CD4-positive, alpha-beta memory T cell (primary cell): ENCODE results near the gene GDF10. TPM values are rescaled to one million over a fixed set of nuclear protein-coding genes. Genes with fewer than 3 reads are reported as not detected.
A peak's percentile ranks its signal among the peaks of the same experiment; 100 is the strongest.

ENCODE experiments used
- CTCF ChIA-PET: fragments of 350-600 bp; sonication (Branson Sonifier 250); formaldehyde crosslinking; loops from one replicate; lab custom pipeline; 2021; ENCODE audit warnings: inconsistent platforms; ENCODE audit not compliant: partially characterized antibody; lab: Charles Lee
- POLR2A ChIA-PET: fragments of 350-600 bp; sonication (Branson Sonifier 250); formaldehyde crosslinking; loops from one replicate; lab custom pipeline; 2021; ENCODE audit not compliant: partially characterized antibody; lab: Charles Lee
- DNase-seq, 5 donors: peaks; one replicate each; pipeline versions ENCODE4 v3.0.0 to v3.0.0-alpha.2; 2020 to 2022; ENCODE audit warnings: mixed read lengths in 1 of 5
- H3K27ac ChIP-seq: one replicate; pipeline ENCODE4 v1.7.0; 2013; ENCODE audit warnings: low read depth, low read length
- H3K27me3 ChIP-seq: 2 replicates; pipeline ENCODE4 v1.7.0; 2013; ENCODE audit warnings: mild to moderate bottlenecking, low read length, moderate library complexity; ENCODE audit not compliant: insufficient read depth
- H3K36me3 ChIP-seq: 2 replicates; pipeline ENCODE4 v1.7.0; 2013; ENCODE audit warnings: mild to moderate bottlenecking, low read length, moderate library complexity; ENCODE audit not compliant: insufficient read depth
- H3K4me1 ChIP-seq: 2 replicates; pipeline ENCODE4 v1.7.0; 2013; ENCODE audit warnings: mild to moderate bottlenecking, low read length, moderate library complexity; ENCODE audit not compliant: insufficient read depth
- H3K4me3 ChIP-seq, 2 donors: one replicate each; pipeline ENCODE4 v1.7.0; 2013; ENCODE audit warnings: low read length in 2 of 2, mild to moderate bottlenecking in 1 of 2
- H3K9me3 ChIP-seq, 2 donors: one replicate each; pipeline ENCODE4 v1.7.0; 2013; ENCODE audit warnings: low read length in 2 of 2, control low read depth in 1 of 2; ENCODE audit not compliant: control insufficient read depth in 1 of 2
- H3K27ac Mint-ChIP-seq, 7 donors: one replicate each; pipeline ENCODE4 v1.8.0; 2020 to 2021; ENCODE audit warnings: mixed read lengths in 7 of 7, mild to moderate bottlenecking in 6 of 7, inconsistent platforms in 3 of 7, moderate library complexity in 3 of 7
- H3K27me3 Mint-ChIP-seq, 2 donors: one replicate each; pipeline ENCODE4 v1.8.0; 2020 to 2021; ENCODE audit warnings: mixed read lengths in 2 of 2
- H3K36me3 Mint-ChIP-seq, 2 donors: one replicate each; pipeline ENCODE4 v1.8.0; 2020 to 2021; ENCODE audit warnings: mixed read lengths in 2 of 2, inconsistent platforms in 1 of 2, mild to moderate bottlenecking in 1 of 2
- H3K4me1 Mint-ChIP-seq, 4 donors: one replicate each; pipeline ENCODE4 v1.8.0; 2020 to 2021; ENCODE audit warnings: mixed read lengths in 4 of 4, mild to moderate bottlenecking in 1 of 4
- H3K4me3 Mint-ChIP-seq, 8 donors: one replicate each; pipeline ENCODE4 v1.8.0; 2020 to 2021; ENCODE audit warnings: mixed read lengths in 8 of 8, mild to moderate bottlenecking in 7 of 8, moderate library complexity in 6 of 8, inconsistent platforms in 3 of 8
- H3K9me3 Mint-ChIP-seq, 8 donors: one replicate each; pipeline ENCODE4 v1.8.0; 2020 to 2021; ENCODE audit warnings: mixed read lengths in 8 of 8, mild to moderate bottlenecking in 5 of 8, inconsistent platforms in 3 of 8, moderate library complexity in 1 of 8
- intact Hi-C: fragments of 100-400 bp; cut with micrococcal nuclease; formaldehyde crosslinking; loops from one replicate; pipeline ENCODE4 v1.15.1; 2023
- polyA plus RNA-seq, 2 donors: library from polyadenylated mRNA; unstranded; fragments of 300-500 nt; fragmentation: Illumina TruSeq; gene quantifications; one replicate each; pipeline ENCODE4 v1.2.3, GENCODE V29; 2021
- total RNA-seq, 2 experiments: library from RNA; stranded (reverse); gene quantifications; one replicate each; pipeline ENCODE4 v1.2.3, GENCODE V29; 2021

GDF10 gene
- total and polyA plus RNA-seq, 4 experiments from 2014 or later = 0.19 to 1.3 (median 0.78) TPM

GRCh38 chr10:47337310-47337709, 37.3 kb downstream of the GDF10 start:
- Histone ChIP-seq H3K9me3 (no peaks in the 10 kb centered on the region), H3K4me3 (no peak overlapping the region), H3K27me3 (no peaks in the 10 kb centered on the region), H3K36me3 (no peaks in the 10 kb centered on the region), H3K4me1 (no peaks in the 10 kb centered on the region), H3K27ac (no peak overlapping the region)
- Mint-ChIP-seq H3K4me1 (no peaks in the 10 kb centered on the region), H3K36me3 (no peaks in the 10 kb centered on the region), H3K4me3 (no peak overlapping the region), H3K9me3 (no peaks in the 10 kb centered on the region), H3K27me3 (peaks cover 9 to 15% of the 10 kb centered on the region in 2 donors), H3K27ac (no peak overlapping the region)
- intact Hi-C loops = no loop called here
- no peak for DNase-seq
- ChIA-PET POLR2A (no interaction called here), CTCF (interaction anchor here (0.8 to 1.9 kb wide), 3 partner anchors 10 to 313 kb away, joined by 3 to 7 read pairs (median 4); no protein-coding TSS in a partner anchor)

- Histone ChIP-seq H3K9me3 (no peaks in the 10 kb centered on the region), H3K4me1 (no peaks in the 10 kb centered on the region), H3K27ac (no peak overlapping the region), H3K36me3 (no peaks in the 10 kb centered on the region), H3K4me3 (no peak overlapping the region), H3K27me3 (no peaks in the 10 kb centered on the region)
- no peak overlapping the region for H3K4me3 Mint-ChIP-seq
- no peaks in the 10 kb centered on the region for H3K9me3 Mint-ChIP-seq
- no peaks in the 10 kb centered on the region for H3K36me3 Mint-ChIP-seq
- H3K27me3 Mint-ChIP-seq = peaks cover 7 to 15% of the 10 kb centered on the region in 2 donors
- peak overlapping the region in 1 of 7 donors; percentile 38 for H3K27ac Mint-ChIP-seq
- intact Hi-C loops = no loop called here
- DNase-seq = no peak
- H3K4me1 Mint-ChIP-seq = no peaks in the 10 kb centered on the region
- CTCF ChIA-PET = interaction anchor here (0.8 to 5.0 kb wide), 4 partner anchors 24 to 314 kb away, joined by 4 to 46 read pairs (median 20); no protein-coding TSS in a partner anchor
- POLR2A ChIA-PET = no interaction called here
Measured at GRCh38 chr10:47339186-47339735, 39.3 kb downstream of the GDF10 start.

GRCh38 chr10:47339759-47340607, 40.0 kb downstream of the GDF10 start:
- H3K4me1 Mint-ChIP-seq = no peaks in the 10 kb centered on the region
- peak overlapping the region in 1 of 7 donors; percentile 38 for H3K27ac Mint-ChIP-seq
- ChIA-PET CTCF (interaction anchor here (0.8 to 5.0 kb wide), 14 partner anchors 10 to 346 kb away, joined by 3 to 46 read pairs (median 4); no protein-coding TSS in a partner anchor), POLR2A (interaction anchor here (0.8 kb wide), 1 partner anchor 292 kb away, joined by 5 read pairs; no protein-coding TSS in a partner anchor)
- intact Hi-C loops = loop anchor here (1.0 kb wide), 2 partner anchors 293 to 316 kb away; no protein-coding TSS in a partner anchor
- H3K27me3 Mint-ChIP-seq = peaks cover 7 to 15% of the 10 kb centered on the region in 2 donors
- Histone ChIP-seq H3K9me3 (no peaks in the 10 kb centered on the region), H3K4me1 (no peaks in the 10 kb centered on the region), H3K27ac (no peak overlapping the region), H3K4me3 (no peak overlapping the region), H3K27me3 (no peaks in the 10 kb centered on the region), H3K36me3 (no peaks in the 10 kb centered on the region)
- no peak overlapping the region for H3K4me3 Mint-ChIP-seq
- H3K9me3 Mint-ChIP-seq = no peaks in the 10 kb centered on the region
- no peaks in the 10 kb centered on the region for H3K36me3 Mint-ChIP-seq
- DNase-seq = no peak

GRCh38 chr10:47340608-47341170, 40.7 kb downstream of the GDF10 start:
- Mint-ChIP-seq H3K9me3 (no peaks in the 10 kb centered on the region), H3K4me1 (no peaks in the 10 kb centered on the region), H3K36me3 (no peaks in the 10 kb centered on the region), H3K27me3 (peaks cover 7 to 15% of the 10 kb centered on the region in 2 donors), H3K4me3 (no peak overlapping the region), H3K27ac (no peak overlapping the region)
- Histone ChIP-seq H3K4me3 (no peak overlapping the region), H3K36me3 (no peaks in the 10 kb centered on the region), H3K9me3 (no peaks in the 10 kb centered on the region), H3K27me3 (no peaks in the 10 kb centered on the region), H3K27ac (no peak overlapping the region), H3K4me1 (no peaks in the 10 kb centered on the region)
- intact Hi-C loops = loop anchor here (1.0 kb wide), 2 partner anchors 293 to 316 kb away; no protein-coding TSS in a partner anchor
- ChIA-PET POLR2A (interaction anchor here (0.8 kb wide), 1 partner anchor 293 kb away, joined by 5 read pairs; no protein-coding TSS in a partner anchor), CTCF (interaction anchor here (0.7 to 5.0 kb wide), 20 partner anchors 10 to 347 kb away, joined by 3 to 46 read pairs (median 4); no protein-coding TSS in a partner anchor)
- peak; percentile 50 to 62 (median 54) for DNase-seq

- Mint-ChIP-seq H3K4me3 (no peak overlapping the region), H3K9me3 (no peaks in the 10 kb centered on the region), H3K36me3 (no peaks in the 10 kb centered on the region), H3K27ac (no peak overlapping the region), H3K4me1 (no peaks in the 10 kb centered on the region), H3K27me3 (peaks cover 3 to 4% of the 10 kb centered on the region in 2 donors)
- H3K27me3 ChIP-seq = no peaks in the 10 kb centered on the region
- no peak overlapping the region for H3K27ac ChIP-seq
- DNase-seq = no peak
- H3K4me1 ChIP-seq = no peaks in the 10 kb centered on the region
- intact Hi-C loops = no loop called here
- no peak overlapping the region for H3K4me3 ChIP-seq
- H3K9me3 ChIP-seq = no peaks in the 10 kb centered on the region
- H3K36me3 ChIP-seq = no peaks in the 10 kb centered on the region
- ChIA-PET POLR2A (no interaction called here), CTCF (interaction anchor here (0.9 to 1.2 kb wide), 2 partner anchors 297 to 321 kb away, joined by 3 to 5 read pairs; no protein-coding TSS in a partner anchor)
Measured at GRCh38 chr10:47344996-47345870, 45.2 kb downstream of the GDF10 start.

GRCh38 chr10:47346581-47347302, 46.7 kb downstream of the GDF10 start:
- Histone ChIP-seq H3K27me3 (no peaks in the 10 kb centered on the region), H3K4me3 (no peak overlapping the region), H3K9me3 (no peaks in the 10 kb centered on the region), H3K36me3 (no peaks in the 10 kb centered on the region), H3K4me1 (no peaks in the 10 kb centered on the region), H3K27ac (no peak overlapping the region)
- Mint-ChIP-seq H3K27me3 (no peaks in the 10 kb centered on the region), H3K36me3 (no peaks in the 10 kb centered on the region), H3K27ac (no peak overlapping the region), H3K4me1 (no peaks in the 10 kb centered on the region), H3K9me3 (no peaks in the 10 kb centered on the region), H3K4me3 (no peak overlapping the region)
- POLR2A ChIA-PET = no interaction called here
- DNase-seq = no peak
- intact Hi-C loops = no loop called here
- CTCF ChIA-PET = interaction anchor here (1.1 kb wide), 2 partner anchors 10 to 322 kb away, joined by 3 to 5 read pairs; no protein-coding TSS in a partner anchor
